HEK293 (cell line): ENCODE measurements around the gene ZACN.
A peak's percentile ranks its signal among the peaks of the same experiment; 100 is the strongest.

ENCODE experiments used
- GLIS1 ChIP-seq: fragments of 450-650 bp; formaldehyde crosslinking; IDR thresholded peaks from 2 replicates; pipeline ENCODE4 v1.5.1; 2016; ENCODE audit warnings: missing biosample characterization, missing genetic modification characterization
- INSM2 ChIP-seq: fragments of 450-650 bp; formaldehyde crosslinking; IDR thresholded peaks from 2 replicates; pipeline ENCODE4 v1.5.1; 2016; ENCODE audit warnings: missing biosample characterization, missing genetic modification characterization
- MEIS1 ChIP-seq: sonication (generic); formaldehyde crosslinking; IDR thresholded peaks from 2 replicates; pipeline ENCODE4 v1.8.1; 2022; ENCODE audit warnings: missing genetic modification reagents, mild to moderate bottlenecking, borderline replicate concordance
- MZF1 ChIP-seq: fragments of 450-650 bp; formaldehyde crosslinking; IDR thresholded peaks from 2 replicates; pipeline ENCODE4 v1.5.1; 2017; ENCODE audit warnings: missing biosample characterization, missing genetic modification characterization, borderline replicate concordance
- PATZ1 ChIP-seq: fragments of 450-650 bp; formaldehyde crosslinking; IDR thresholded peaks from 2 replicates; pipeline ENCODE4 v1.5.1; 2016; ENCODE audit warnings: missing biosample characterization, missing genetic modification characterization
- PBX3 ChIP-seq: sonication (generic); formaldehyde crosslinking; IDR thresholded peaks from 2 replicates; pipeline ENCODE4 v1.8.1; 2022; ENCODE audit warnings: mild to moderate bottlenecking, moderate library complexity, missing genetic modification reagents
- SALL2 ChIP-seq: fragments of 450-650 bp; formaldehyde crosslinking; IDR thresholded peaks from 2 replicates; pipeline ENCODE4 v1.5.0; 2017; ENCODE audit warnings: missing biosample characterization, mild to moderate bottlenecking, missing genetic modification characterization, borderline replicate concordance
- SETDB1 ChIP-seq: IDR thresholded peaks from one replicate; pipeline ENCODE4 v1.6.1; 2017; ENCODE audit warnings: mild to moderate bottlenecking, low read length, moderate library complexity, mixed read lengths; ENCODE audit not compliant: insufficient read length
- TCF7L2 ChIP-seq: IDR thresholded peaks from 2 replicates; pipeline ENCODE4 v1.6.1; 2011; ENCODE audit warnings: low read depth, mild to moderate bottlenecking, inconsistent platforms, low read length, moderate library complexity, borderline replicate concordance
- YY1 ChIP-seq: fragments of 450-650 bp; formaldehyde crosslinking; IDR thresholded peaks from 2 replicates; pipeline ENCODE4 v1.5.1; 2018; ENCODE audit warnings: missing biosample characterization, missing genetic modification characterization
- ZBTB48 ChIP-seq: fragments of 450-650 bp; formaldehyde crosslinking; IDR thresholded peaks from 2 replicates; pipeline ENCODE4 v1.5.1; 2016; ENCODE audit warnings: missing biosample characterization, missing genetic modification characterization
- ZFP41 ChIP-seq: fragments of 450-650 bp; formaldehyde crosslinking; IDR thresholded peaks from 2 replicates; pipeline ENCODE4 v1.5.1; 2016; ENCODE audit warnings: missing biosample characterization, missing genetic modification characterization, borderline replicate concordance
- ZNF121 ChIP-seq: fragments of 450-650 bp; formaldehyde crosslinking; IDR thresholded peaks from 2 replicates; pipeline ENCODE4 v1.5.1; 2016; ENCODE audit warnings: missing biosample characterization, missing genetic modification characterization
- ZNF133 ChIP-seq: fragments of 450-650 bp; formaldehyde crosslinking; IDR thresholded peaks from 2 replicates; pipeline ENCODE4 v1.5.1; 2016; ENCODE audit warnings: missing biosample characterization, missing genetic modification characterization
- ZNF146 ChIP-seq: fragments of 450-650 bp; formaldehyde crosslinking; IDR thresholded peaks from 2 replicates; pipeline ENCODE4 v1.5.1; 2016; ENCODE audit warnings: missing biosample characterization, missing genetic modification characterization
- ZNF16 ChIP-seq: fragments of 450-650 bp; formaldehyde crosslinking; IDR thresholded peaks from 2 replicates; pipeline ENCODE4 v1.5.1; 2016; ENCODE audit warnings: low read depth, missing biosample characterization, missing genetic modification characterization
- ZNF19 ChIP-seq: fragments of 450-650 bp; formaldehyde crosslinking; IDR thresholded peaks from 2 replicates; pipeline ENCODE4; 2016; ENCODE audit warnings: missing biosample characterization, missing genetic modification characterization, low read depth
- ZNF223 ChIP-seq: fragments of 450-650 bp; formaldehyde crosslinking; IDR thresholded peaks from 2 replicates; pipeline ENCODE4 v1.5.1; 2016; ENCODE audit warnings: missing biosample characterization, missing genetic modification characterization
- ZNF24 ChIP-seq: fragments of 450-650 bp; formaldehyde crosslinking; IDR thresholded peaks from 2 replicates; pipeline ENCODE4 v1.5.1; 2016; ENCODE audit warnings: missing biosample characterization, missing genetic modification characterization
- ZNF335 ChIP-seq: fragments of 450-650 bp; formaldehyde crosslinking; conservative IDR thresholded peaks from 2 replicates; pipeline ENCODE4 v1.5.1; 2016; ENCODE audit warnings: missing biosample characterization, missing genetic modification characterization
- ZNF366 ChIP-seq: fragments of 450-650 bp; formaldehyde crosslinking; conservative IDR thresholded peaks from 2 replicates; pipeline ENCODE4 v1.5.1; 2016; ENCODE audit warnings: missing biosample characterization, missing genetic modification characterization
- ZNF398 ChIP-seq: fragments of 450-650 bp; formaldehyde crosslinking; IDR thresholded peaks from 2 replicates; pipeline ENCODE4 v1.5.1; 2017; ENCODE audit warnings: missing biosample characterization, missing genetic modification characterization
- ZNF48 ChIP-seq: fragments of 450-650 bp; formaldehyde crosslinking; IDR thresholded peaks from 2 replicates; pipeline ENCODE4 v1.5.1; 2016; ENCODE audit warnings: missing biosample characterization, missing genetic modification characterization
- ZNF510 ChIP-seq: fragments of 450-650 bp; formaldehyde crosslinking; IDR thresholded peaks from 2 replicates; pipeline ENCODE4 v1.5.1; 2018; ENCODE audit warnings: mild to moderate bottlenecking, missing genetic modification characterization, missing biosample characterization; ENCODE audit not compliant: insufficient replicate concordance
- ZNF645 ChIP-seq: fragments of 450-650 bp; formaldehyde crosslinking; IDR thresholded peaks from 2 replicates; pipeline ENCODE4; 2016; ENCODE audit warnings: missing biosample characterization, missing genetic modification characterization
- ZNF670 ChIP-seq: fragments of 450-650 bp; formaldehyde crosslinking; IDR thresholded peaks from 2 replicates; pipeline ENCODE4 v1.5.1; 2016; ENCODE audit warnings: missing biosample characterization, missing genetic modification characterization, low read depth
- ZNF692 ChIP-seq: fragments of 450-650 bp; formaldehyde crosslinking; IDR thresholded peaks from 2 replicates; pipeline ENCODE4 v1.5.1; 2016; ENCODE audit warnings: missing biosample characterization, missing genetic modification characterization
- ZNF701 ChIP-seq: fragments of 450-650 bp; formaldehyde crosslinking; IDR thresholded peaks from 2 replicates; pipeline ENCODE4 v1.5.1; 2016; ENCODE audit warnings: missing biosample characterization, missing genetic modification characterization
- ZNF76 ChIP-seq: fragments of 450-650 bp; formaldehyde crosslinking; IDR thresholded peaks from 2 replicates; pipeline ENCODE4; 2016; ENCODE audit warnings: low read depth, missing biosample characterization, missing genetic modification characterization, borderline replicate concordance
- ZNF776 ChIP-seq: fragments of 450-650 bp; formaldehyde crosslinking; IDR thresholded peaks from 2 replicates; pipeline ENCODE4 v1.5.0; 2017; ENCODE audit warnings: missing biosample characterization, missing genetic modification characterization, borderline replicate concordance
- ZNF785 ChIP-seq: fragments of 450-650 bp; formaldehyde crosslinking; IDR thresholded peaks from 2 replicates; pipeline ENCODE4 v1.5.1; 2016; ENCODE audit warnings: missing biosample characterization, missing genetic modification characterization

Gene ZACN

GRCh38 chr17:76072148-76072858 is 6.7 kb upstream of the ZACN start, which contains the start of gene SRP68 (continued):
- TF ChIP-seq SALL2 (no peak), PATZ1 (peak; percentile 25; the same call in 1 of the 2 replicates), ZNF19 (tag by site-specific recombination) (no peak), INSM2 (tag by site-specific recombination) (0 out of 2 replicates have a peak, but pooled peaks have one; percentile 30), ZBTB48 (tag by site-specific recombination) (0 out of 2 replicates have a peak, but pooled peaks have one; percentile 12), ZNF692 (tag by site-specific recombination) (peak; percentile 56; the same call in 1 of the 2 replicates), YY1 (tag by site-specific recombination) (peak; percentile 95), ZNF701 (no peak), ZNF335 (tag by site-specific recombination) (peak; percentile 95), ZNF133 (tag by site-specific recombination) (no peak), MZF1 (tag by site-specific recombination) (no peak), ZNF398 (peak; percentile 70; the same call in 1 of the 2 replicates), PBX3 (CRISPR knock-in tag) (peak; percentile 77; the same call in 1 of the 2 replicates), ZNF76 (peak; percentile 98), ZNF645 (no peak), ZNF670 (tag by site-specific recombination) (no peak), SETDB1 (no peak), ZNF776 (tag by site-specific recombination) (no peak), ZNF223 (tag by site-specific recombination) (no peak), ZNF24 (tag by site-specific recombination) (no peak), TCF7L2 (no peak), ZNF785 (tag by site-specific recombination) (0 out of 2 replicates have a peak, but pooled peaks have one; percentile 68), ZNF510 (no peak), GLIS1 (no peak), ZFP41 (tag by site-specific recombination) (no peak), ZNF48 (tag by site-specific recombination) (no peak), ZNF146 (tag by site-specific recombination) (0 out of 2 replicates have a peak, but pooled peaks have one; percentile 19), ZNF366 (tag by site-specific recombination) (no peak), MEIS1 (CRISPR knock-in tag) (no peak), ZNF121 (tag by site-specific recombination) (no peak), ZNF16 (0 out of 2 replicates have a peak, but pooled peaks have one; percentile 27)
